B cell (primary cell): Measurements from ENCODE around the gene GGNBP2.

Source experiments
- CTCF ChIP-seq: fragments of 200-600 bp; IDR thresholded peaks from one replicate; pipeline ENCODE4 v1.8.0; 2022; ENCODE audit warnings: antibody characterized with exemption, mild to moderate bottlenecking
- EZH2 ChIP-seq: IDR thresholded peaks from 2 replicates; pipeline ENCODE4 v1.6.1; 2012; ENCODE audit warnings: borderline replicate concordance, low read depth, mild to moderate bottlenecking, moderate library complexity, low read length; ENCODE audit not compliant: insufficient read depth, poor library complexity, severe bottlenecking

- TF ChIP-seq EZH2 = no peak
- no peak for TF ChIP-seq CTCF
Measured at GRCh38 chr17:36544044-36544306, 744 bp upstream of the GGNBP2 start.
